Measurements from ENCODE around the gene SLC22A5.

DNA sequence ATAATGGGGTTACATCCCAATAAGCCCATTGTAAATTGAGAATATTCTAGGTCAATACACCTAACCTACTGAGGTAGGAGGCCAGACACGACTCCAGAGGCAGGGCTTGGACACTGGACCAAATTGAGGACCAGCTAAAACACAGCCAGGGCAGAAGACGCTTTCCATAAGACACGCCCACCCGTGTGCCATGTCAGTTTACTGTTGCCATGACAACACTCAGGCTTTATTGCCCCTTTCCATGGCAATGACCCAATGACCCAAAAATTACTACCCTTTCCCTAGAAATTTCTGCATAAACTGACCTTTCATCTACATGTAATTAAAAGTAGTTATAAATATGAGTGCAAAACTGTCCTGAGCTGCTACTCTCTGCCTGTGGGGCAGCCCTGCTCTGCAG, 43.8 kb upstream of the SLC22A5 start:
- no peak for TF ChIP-seq POLR2A (IDR thresholded peaks at IDR 0.05)
- TF ChIP-seq, protein P1, sequence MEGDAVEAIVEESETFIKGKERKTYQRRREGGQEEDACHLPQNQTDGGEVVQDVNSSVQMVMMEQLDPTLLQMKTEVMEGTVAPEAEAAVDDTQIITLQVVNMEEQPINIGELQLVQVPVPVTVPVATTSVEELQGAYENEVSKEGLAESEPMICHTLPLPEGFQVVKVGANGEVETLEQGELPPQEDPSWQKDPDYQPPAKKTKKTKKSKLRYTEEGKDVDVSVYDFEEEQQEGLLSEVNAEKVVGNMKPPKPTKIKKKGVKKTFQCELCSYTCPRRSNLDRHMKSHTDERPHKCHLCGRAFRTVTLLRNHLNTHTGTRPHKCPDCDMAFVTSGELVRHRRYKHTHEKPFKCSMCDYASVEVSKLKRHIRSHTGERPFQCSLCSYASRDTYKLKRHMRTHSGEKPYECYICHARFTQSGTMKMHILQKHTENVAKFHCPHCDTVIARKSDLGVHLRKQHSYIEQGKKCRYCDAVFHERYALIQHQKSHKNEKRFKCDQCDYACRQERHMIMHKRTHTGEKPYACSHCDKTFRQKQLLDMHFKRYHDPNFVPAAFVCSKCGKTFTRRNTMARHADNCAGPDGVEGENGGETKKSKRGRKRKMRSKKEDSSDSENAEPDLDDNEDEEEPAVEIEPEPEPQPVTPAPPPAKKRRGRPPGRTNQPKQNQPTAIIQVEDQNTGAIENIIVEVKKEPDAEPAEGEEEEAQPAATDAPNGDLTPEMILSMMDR (IDR thresholded peaks at IDR 0.05), result no peak
- no peak for TF ChIP-seq POLR2AphosphoS5 (IDR thresholded peaks at IDR 0.05)

Measured in prostate gland (tissue), 2 donors.